HepG2 (cell line): Measurements from ENCODE around the gene CEP164. TPM values are rescaled to one million over a fixed set of nuclear protein-coding genes. Genes with fewer than 3 reads are reported as not detected.

Experiments
- GMEB2 ChIP-seq: IDR thresholded peaks from 2 replicates; pipeline ENCODE4 v1.6.1; 2016; ENCODE audit warnings: missing biosample characterization, missing genetic modification reagents, low read depth
- HIVEP1 ChIP-seq: sonication (generic); formaldehyde crosslinking; IDR thresholded peaks from 2 replicates; pipeline ENCODE4 v1.4.0; 2020; ENCODE audit warnings: mild to moderate bottlenecking, missing genetic modification reagents
- MLLT10 ChIP-seq: sonication (generic); formaldehyde crosslinking; IDR thresholded peaks from 2 replicates; pipeline ENCODE4 v1.4.0; 2020; ENCODE audit warnings: missing genetic modification reagents
- SOX6 ChIP-seq, 2 experiments: fragments of 450-650 bp in 1 of 2; sonication (generic) in 1 of 2; formaldehyde crosslinking in 1 of 2; IDR thresholded peaks; 2 replicates each; pipeline versions ENCODE4 v1.4.0 to v1.6.1; 2017 to 2020; ENCODE audit warnings: antibody characterized with exemption in 1 of 2, mild to moderate bottlenecking in 1 of 2, missing genetic modification reagents in 1 of 2
- ZBTB26 ChIP-seq: IDR thresholded peaks from 2 replicates; pipeline ENCODE4 v1.6.1; 2016; ENCODE audit warnings: missing compliant biosample characterization, missing genetic modification reagents, borderline replicate concordance
- ZNF280D ChIP-seq: sonication (generic); formaldehyde crosslinking; IDR thresholded peaks from 2 replicates; pipeline ENCODE4 v1.5.1; 2020; ENCODE audit warnings: mild to moderate bottlenecking, missing genetic modification reagents
- ZNF460 ChIP-seq: sonication (generic); formaldehyde crosslinking; IDR thresholded peaks from 2 replicates; pipeline ENCODE4 v1.5.1; 2020; ENCODE audit warnings: missing genetic modification reagents, mild to moderate bottlenecking, borderline replicate concordance
- ZNF501 ChIP-seq: sonication (generic); formaldehyde crosslinking; IDR thresholded peaks from 2 replicates; pipeline ENCODE4 v1.5.1; 2020; ENCODE audit warnings: mild to moderate bottlenecking, moderate library complexity, missing genetic modification reagents
- ZNF576 ChIP-seq: sonication (generic); formaldehyde crosslinking; IDR thresholded peaks from 2 replicates; pipeline ENCODE4 v1.4.0; 2020; ENCODE audit warnings: mild to moderate bottlenecking, missing genetic modification reagents
- ZSCAN21 ChIP-seq: sonication (generic); formaldehyde crosslinking; IDR thresholded peaks from 2 replicates; pipeline ENCODE4 v1.8.0; 2022; ENCODE audit warnings: mild to moderate bottlenecking, missing genetic modification reagents, moderate library complexity, borderline replicate concordance
- polyA plus RNA-seq, 8 experiments: library from polyadenylated mRNA; depleted of rRNA in 3 of 8; stranded (reverse) in 7 of 8; unstranded in 1 of 8; fragments of >200 nt; fragmentation: Illumina TruSeq in 4 of 8; extraction: Trizol in 4 of 8; gene quantifications; 2 replicates each; pipeline versions ENCODE4 v1.2.1 to v1.2.3, GENCODE V29; 2011 to 2016; ENCODE audit warnings: low read depth in 4 of 8, missing spikeins in 1 of 8, mixed read lengths in 1 of 8; ENCODE audit not compliant: insufficient read depth in 1 of 8
- total RNA-seq, 5 experiments: library from RNA; depleted of rRNA; stranded (reverse); fragments of >200 nt; fragmentation: Illumina TruSeq; extraction: Trizol; gene quantifications; 2 replicates each; pipeline ENCODE4 v1.2.3, GENCODE V29; 2016; ENCODE audit warnings: low read depth in 1 of 5

Gene CEP164
- total and polyA plus RNA-seq, 2 of the 13 experiments (the other 11 are each of a cell fraction or from before 2014, with no cell fraction given) = 11.4 to 15.2 TPM

- TF ChIP-seq ZNF280D (CRISPR knock-in tag) = no peak
- TF ChIP-seq ZSCAN21 = no peak
- no peak for TF ChIP-seq ZNF460 (CRISPR knock-in tag)
- TF ChIP-seq HIVEP1 = peak; percentile 81
- no peak for TF ChIP-seq SOX6 (IDR thresholded peaks at IDR 0.05)
- peak; percentile 60; the same call in 1 of the 2 replicates for TF ChIP-seq SOX6 (CRISPR knock-in tag; IDR thresholded peaks at IDR 0.05)
- no peak for TF ChIP-seq ZBTB26 (CRISPR knock-in tag)
- TF ChIP-seq MLLT10 (CRISPR knock-in tag) = no peak
- peak; percentile 85 for TF ChIP-seq ZNF501 (CRISPR knock-in tag)
- no peak for TF ChIP-seq ZNF576 (CRISPR knock-in tag)
- peak; percentile 54; the same call in 1 of the 2 replicates for TF ChIP-seq GMEB2
- TF ChIP-seq, all 625 proteins: peak for 163
These were observed at the start of gene CEP164 (continued) for GRCh38 chr11:117327567-117328374.
